Measurements from ENCODE around the gene RHOG.

Gene RHOG

DNA sequence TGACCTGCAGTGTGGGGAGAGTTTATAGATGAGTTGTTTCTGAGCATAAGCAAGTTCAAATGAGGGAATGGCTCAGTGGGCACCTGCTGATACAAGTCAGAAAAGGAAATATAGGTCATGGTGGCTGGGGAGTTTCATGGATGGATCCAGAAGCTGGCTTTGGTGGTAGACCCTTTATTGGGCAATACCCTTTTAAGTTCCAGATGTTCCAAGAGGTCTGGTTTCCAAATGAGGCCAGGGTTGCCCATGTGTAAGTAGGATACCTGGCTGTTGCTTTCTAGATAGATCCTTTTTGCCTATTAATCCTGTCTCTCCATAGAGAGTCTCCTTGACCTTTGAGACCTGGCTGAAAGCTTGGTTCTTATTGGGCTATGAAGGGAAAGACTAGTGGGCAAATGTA, 16.9 kb upstream of the RHOG start:
- DNase-seq = no peak

DNA sequence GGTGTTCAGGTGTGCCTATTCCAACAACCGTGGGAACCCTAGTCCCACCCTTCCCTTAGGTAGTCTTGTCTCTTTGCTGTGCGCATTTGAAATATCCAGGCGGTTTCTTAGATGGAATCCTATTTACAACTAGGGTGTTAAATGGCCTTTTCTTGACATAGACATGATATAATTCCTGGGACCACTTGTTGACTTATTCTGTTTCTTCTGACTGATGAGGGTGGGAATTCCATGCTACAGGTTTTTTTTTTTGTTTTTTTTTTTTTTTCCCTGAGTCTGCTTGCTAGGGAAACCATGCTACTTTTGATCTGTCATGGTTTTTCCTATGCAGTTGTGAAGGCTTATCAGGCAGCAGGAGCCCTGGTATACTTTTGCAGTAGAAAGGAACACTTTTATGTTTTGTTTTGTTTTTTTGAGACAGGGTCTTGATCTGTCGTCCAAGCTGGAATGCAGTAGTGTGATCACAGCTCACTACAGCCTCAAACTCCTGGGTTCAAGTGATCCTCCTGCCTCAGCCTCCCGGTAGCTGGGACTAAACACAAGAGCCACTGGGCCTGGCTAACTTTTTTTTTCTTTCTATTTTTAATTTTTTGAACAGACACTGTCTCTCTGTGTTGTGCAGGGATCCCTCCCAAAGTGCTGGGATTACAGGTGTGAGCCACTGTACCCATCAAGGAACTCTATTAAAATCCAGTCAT, 16.2 kb upstream of the RHOG start:
- no peak for DNase-seq

DNA sequence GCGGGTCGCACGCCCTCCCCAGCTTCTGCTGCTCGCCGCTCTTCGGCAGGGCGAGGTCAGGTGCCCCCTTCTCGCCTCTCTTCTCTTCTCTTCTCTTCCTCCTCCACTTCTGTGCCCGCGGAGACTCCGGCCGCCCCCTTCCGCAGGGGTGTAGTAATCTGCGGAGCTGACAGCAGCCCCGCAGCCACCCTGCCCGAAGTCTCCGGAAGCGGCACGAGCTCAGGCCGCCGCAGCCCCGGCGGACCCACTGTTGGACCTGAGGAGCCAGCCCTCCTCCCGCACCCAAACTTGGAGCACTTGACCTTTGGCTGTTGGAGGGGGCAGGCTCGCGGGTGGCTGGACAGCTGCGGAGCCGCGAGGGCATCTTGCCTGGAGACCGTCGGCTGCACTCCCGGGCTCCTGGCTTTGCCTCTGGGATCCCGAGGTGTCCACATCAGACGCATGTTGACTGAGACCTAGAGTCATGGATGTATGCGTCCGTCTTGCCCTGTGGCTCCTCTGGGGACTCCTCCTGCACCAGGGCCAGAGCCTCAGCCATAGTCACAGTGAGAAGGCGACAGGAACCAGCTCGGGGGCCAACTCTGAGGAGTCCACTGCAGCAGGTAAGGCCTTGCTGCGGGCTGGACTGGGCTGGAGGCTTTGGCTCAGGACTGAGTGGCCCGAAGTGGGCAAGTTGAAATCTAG, 15.2 kb upstream of the RHOG start:
- no peak for DNase-seq

DNA sequence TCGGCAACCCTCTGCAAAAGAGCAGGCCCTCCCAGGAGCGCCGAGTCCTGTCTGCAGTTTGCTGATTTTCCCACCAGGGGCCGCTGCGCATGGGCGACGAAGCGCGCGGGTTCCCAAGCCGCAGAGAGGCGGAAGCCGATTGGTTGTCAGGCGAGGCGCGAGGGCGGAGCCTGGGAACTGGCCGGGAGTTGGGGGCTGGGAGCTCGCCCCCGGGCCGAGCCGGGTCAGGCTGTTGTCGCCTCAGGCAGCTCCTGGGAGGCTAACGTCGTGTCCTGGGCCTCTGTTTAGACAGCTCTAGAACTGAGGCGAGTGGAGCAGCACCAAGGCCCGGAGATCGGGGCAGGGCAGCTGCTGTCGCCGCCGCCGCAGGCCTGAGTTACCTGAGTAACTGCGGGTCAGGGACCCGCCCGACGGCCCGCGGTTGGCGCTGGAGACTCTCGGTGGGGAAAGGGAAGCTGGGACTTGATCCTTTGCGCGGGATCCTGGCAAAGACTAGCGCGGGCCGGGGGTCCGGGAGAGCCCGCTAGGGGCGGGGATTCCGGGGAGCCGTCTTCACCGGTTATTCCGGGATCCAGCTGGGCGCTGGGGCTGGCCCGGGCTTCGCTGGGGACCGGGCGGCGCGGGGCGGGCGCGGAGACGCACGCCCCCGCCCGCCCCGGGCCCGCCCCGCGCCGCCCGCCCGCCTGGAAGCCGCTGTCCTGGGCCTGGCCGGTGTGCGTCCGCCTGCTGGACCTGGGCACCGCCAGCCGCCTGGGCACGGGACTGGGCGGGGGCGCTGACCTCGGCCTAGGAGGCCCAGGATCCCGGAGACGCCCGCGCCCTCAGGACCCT, 14.4 kb upstream of the RHOG start, which contains the start of gene STIM1:
Gene STIM1, plus strand, starts transcription at position 688 of the 831 bp plus-strand sequence. CDS start 607 bp downstream, outside the sequence.
- DNase-seq = peak; percentile 90

DNA sequence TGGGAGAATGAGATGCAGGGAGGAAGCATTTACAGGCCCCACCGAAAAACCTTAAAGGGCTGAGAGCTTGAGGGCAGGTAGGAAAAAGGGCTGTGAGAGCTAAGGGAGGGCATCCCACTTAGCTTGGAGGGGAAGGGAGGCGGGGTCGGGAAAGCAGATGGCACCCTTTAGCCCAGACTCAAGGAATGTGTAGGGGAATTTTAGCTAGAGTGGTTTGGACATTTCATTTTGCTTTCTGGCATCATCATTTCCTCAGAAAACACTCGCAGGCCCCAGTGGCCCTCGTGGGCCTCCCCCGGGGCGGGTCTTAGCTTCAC, 13.9 kb upstream of the RHOG start:
- no peak for DNase-seq

DNA sequence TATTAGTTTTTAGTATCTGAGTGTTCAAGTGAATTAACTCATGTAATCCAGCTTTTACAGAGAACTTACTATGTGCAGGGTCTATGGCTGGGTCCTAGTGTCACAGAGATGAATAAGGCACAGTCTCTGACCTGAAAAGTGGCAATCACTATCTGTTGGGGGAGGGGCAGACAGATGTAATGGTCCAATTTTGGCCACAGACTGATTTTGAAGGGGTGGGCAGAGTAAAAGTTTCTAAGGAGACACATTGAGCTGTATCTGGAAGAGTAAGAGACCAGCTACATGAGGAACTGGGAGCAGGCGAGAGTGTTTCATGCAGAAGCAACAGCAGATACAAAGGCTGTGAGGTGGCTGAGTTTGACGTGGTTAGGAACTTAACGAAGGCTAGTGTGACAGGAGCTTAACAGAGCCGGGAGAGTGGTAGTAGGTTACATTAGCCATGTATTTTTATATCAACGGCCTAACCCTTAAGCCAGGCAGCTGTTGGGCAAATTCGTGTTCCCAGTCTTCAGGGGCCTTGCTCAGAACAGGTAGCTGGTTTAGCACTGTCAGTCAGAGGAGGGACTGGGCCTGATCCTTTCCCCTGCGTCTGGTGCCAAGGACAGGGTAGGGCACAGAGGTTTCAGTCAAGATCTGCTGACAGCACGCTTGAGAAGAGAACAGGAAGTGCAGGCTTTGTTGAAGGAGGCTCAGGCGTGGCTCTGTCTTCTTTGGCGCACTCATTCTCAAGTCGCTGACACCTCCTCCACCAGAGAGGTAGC, 13.3 kb upstream of the RHOG start:
- no peak for DNase-seq

DNA sequence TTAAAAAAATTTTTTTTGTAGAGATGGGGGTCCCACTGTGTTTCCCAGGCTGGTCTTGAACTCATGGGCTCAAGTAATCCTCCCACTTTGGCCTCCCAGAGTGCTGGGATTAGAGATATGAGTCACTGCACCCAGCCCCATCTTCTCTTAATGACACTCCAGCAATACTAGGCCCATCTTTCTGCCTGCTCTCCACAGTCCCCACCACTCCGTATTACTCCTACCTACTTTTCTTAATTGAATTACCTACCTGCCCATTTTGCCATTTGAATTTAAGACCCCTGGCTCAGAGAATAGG, 12.7 kb upstream of the RHOG start:
- DNase-seq = no peak

DNA sequence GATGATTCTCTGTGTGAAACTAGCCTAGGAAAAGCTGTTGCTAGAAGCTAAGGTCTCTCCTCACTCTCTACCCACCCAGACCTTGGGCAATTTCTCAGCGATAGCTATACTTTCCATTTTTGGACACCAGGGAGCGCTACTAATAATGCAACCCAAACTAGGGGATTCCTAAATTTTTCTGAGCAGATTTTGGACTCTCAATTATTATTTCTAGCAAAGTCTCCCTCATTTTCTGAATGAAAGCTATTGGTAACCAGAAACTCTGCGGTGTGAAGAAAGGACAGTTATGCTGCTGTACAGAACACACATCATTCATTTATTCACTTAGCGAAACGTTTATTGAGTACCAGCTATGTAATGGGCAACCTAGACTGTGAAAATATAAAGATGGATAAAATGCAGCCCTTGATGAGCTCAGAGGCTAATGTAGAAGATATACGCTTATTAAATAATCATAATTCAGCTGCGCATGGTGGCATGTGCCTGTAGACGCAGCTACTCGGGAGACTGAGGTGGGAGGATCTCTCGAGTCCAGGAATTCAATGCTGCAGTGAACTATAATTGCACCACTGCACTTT, 8.6 kb upstream of the RHOG start:
- peak; percentile 40 for DNase-seq

DNA sequence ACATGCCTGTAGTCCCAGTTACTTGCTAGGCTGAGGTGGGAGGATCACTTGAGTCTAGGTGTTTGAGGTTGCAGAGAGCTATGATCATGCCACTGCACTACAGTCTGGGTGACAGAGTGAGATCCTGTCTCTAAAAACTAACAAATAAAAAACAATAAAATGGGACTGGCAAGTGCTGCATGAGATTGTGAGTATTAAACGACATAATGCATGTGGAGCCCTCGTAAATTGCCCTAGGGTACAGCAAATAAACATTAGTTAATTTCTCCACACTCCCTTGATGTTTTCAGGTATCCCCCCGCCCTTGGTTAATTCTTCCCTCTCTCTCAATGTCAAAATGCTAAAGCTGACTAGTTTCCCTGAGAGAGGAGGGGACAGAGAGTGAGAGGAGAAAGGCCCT, 4.9 kb upstream of the RHOG start:
- DNase-seq = no peak

DNA sequence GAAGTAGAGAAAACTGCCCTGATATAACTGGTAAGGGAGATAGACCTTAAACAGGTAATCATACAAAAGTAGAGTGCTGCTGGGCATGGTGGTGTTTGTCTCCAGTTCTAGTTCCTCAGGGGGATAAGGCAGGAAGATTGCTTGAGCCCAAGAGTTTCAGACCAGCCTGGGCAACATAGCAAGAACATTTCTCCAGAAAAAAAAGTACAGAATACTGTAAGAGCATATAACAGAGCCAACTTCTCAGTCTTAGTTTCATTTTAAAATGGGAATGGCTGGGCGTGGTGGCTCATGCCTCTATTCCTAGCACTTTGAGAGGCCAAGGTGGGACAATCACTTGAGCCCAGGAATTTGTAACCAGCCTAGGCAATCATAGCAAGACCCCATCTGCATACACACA, 4.5 kb upstream of the RHOG start:
- no peak for DNase-seq

DNA sequence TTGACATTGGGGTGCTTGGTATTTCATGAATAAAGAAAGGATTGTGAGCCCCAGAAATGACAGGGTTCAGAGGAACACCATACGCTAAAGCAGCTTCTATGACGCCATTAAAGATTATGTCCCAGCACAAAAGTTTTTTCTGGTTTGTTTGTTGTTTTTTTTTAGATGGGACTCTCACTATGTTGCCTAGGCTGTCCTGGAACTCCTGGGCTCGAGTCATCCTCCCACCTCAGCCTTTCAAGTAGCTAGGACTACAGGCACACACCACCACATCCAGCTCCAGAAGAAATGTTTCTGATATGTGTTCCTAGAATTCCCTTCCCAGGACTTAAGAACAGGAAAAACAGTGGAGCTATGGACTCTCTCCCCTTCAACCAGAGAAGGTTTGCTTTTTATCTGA, 2.6 kb upstream of the RHOG start:
- no peak for DNase-seq

DNA sequence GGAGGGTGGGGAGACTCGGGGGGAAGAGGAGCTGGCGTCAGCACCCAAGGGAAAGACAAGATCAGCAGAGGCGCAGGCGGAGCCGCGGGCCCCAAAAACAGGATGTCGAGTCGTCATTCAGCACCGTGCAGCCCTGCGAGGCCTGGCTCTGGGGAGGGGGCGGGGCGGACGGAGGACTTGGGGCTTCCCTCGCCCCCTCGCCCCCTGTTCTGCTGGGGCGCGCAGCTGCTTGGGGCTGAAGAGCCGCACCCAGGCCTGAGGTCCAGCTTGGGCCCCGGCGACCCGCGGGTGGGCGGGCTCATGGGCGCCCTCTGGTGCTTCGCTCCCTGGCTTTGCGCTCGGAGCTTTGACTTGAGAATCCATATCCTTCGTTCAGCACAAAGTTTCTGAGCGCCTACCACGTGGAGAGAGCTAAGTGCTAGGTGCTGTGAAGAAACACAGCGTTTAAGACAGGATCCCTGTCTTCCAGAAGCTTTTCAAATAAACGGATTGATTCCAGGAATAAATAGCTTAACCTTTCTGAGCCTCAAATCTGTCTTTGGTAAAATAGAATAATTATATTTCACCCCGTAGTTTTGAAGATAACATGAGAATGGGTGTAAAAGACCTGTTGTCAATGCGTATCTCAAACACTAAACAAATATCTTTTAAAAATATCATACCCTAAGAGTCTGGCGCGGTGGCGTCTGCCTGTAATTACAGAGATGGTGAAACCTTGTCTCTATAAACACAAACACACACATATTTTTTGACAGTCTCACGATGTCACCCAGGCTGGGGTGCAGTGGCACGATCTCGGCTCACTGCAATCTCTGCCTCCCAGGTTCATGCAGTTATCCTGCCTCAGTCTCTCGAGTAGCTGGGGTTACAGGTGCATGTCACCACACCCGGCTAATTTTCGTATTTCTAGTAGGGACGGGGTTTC, 929 bp upstream of the RHOG start:
- DNase-seq = peak; percentile 81

DNA sequence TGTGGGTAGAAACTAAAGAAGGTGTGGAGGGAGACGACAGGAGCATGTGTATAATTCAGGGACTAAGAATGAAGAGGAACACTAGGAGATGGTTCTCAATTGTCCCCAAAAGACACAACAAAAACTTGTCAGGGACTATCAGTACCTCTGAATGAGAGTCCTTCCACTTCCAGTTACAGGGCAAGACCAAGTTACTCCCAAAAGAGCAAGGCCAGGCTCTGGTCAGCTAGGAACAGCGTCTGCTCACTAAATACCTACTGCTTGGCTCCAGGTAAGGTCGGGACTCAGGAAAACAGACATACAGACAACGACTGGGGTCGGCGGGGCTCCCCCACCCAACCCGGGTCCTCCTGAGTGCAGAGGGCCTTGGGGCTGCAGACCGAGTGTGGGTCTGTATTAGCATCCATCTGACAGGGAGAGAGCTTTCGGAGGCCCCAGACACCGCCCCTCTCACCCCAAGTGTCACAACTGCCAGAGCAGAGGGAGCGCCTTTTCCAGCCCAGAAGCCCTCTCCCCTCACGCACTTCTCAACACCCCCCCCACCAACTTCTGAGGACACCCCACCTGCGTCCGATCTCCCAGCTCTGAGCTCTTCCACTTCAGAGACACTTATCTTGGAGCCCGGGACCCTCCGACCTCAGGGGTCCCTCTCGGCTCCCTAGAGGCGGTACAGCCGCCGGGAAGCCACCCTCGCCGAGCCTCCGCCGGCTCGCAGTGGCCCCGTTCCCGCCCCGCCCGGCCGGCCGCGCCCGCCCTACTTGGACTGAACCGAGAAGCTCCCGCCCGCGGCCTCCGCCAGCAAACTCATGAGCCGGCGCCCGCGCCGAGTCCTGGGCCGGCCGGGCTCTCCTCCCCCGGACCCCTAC, 522 bp downstream of the RHOG start:
- DNase-seq = no peak

DNA sequence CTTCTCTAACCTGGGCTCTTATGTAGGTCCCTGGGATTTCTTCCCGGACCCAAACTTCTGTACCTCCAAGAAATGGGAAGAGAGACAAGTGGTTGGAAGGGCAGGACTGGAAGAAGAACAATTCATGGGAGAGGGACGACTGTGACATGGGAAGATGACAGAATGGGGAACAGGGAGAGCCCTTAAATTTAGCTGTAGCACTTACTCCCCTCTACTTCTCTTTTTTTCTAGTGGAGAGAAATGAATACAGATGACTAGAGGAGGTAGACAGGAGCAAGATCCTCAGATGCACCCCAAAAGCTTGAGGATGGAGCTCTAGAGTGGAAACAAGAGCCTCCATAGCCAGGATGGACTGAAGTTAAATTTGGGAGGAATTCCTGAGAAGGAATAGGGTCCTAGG, 2.3 kb downstream of the RHOG start:
- DNase-seq = no peak

DNA sequence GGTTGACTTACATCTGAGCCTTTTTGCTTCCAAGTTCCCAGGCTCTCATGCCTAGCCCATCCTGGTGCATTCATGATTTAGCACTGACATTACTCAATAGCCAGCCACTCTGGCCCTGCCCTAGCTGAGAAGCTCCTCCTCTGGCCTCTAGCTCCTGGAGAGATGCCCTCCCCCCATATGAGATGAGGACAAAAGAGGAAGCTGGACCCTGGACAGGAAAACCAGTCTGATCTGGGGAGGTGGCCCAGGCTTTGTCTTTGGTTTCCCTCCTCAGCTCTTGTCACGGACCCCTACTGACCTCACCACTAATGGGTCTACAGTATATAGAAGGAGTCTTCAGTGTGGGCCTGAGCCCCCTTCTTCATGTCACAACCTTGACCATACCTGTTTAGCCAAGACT, 3.0 kb downstream of the RHOG start:
- peak; percentile 21 for DNase-seq

DNA sequence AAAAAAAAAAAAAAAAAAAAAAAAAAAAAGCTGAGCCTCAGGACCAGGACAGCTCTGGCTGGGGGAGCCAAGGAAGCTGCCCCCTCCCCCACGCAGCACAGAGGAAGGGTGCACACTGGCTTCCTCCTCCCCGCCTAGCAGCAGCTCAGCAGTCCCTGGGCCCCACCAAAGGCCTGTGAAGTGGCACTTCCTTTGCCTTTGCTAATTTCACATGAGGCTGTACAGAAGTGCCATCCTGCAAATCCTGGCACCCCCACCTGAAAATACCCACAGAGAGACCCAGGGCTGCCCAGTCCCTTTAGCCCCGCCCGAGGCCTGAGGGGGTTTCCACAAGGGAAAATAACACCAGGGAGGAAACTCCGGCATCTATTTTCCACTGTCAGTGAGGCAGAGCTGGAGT, 3.9 kb downstream of the RHOG start:
- no peak for DNase-seq

DNA sequence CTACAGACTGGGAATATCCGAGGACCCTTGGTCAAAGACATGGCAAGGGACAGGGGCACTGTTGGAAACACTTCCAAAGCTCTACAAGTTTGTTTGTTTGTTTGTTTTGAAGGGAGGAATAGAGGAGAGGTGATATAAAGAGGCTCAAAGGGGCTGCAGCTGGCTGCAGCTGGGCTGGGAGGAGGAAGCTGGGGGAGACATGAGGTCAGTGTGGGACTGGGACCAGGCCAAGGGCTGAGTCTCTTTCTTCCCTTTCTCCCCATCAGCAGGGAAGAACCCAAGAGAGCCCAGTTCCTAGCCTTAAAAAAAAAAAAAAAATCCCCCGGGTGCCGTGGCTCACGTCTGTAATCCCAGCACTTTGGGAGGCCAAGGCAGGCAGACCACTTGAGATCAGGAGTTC, 5.0 kb downstream of the RHOG start:
- no peak for DNase-seq

DNA sequence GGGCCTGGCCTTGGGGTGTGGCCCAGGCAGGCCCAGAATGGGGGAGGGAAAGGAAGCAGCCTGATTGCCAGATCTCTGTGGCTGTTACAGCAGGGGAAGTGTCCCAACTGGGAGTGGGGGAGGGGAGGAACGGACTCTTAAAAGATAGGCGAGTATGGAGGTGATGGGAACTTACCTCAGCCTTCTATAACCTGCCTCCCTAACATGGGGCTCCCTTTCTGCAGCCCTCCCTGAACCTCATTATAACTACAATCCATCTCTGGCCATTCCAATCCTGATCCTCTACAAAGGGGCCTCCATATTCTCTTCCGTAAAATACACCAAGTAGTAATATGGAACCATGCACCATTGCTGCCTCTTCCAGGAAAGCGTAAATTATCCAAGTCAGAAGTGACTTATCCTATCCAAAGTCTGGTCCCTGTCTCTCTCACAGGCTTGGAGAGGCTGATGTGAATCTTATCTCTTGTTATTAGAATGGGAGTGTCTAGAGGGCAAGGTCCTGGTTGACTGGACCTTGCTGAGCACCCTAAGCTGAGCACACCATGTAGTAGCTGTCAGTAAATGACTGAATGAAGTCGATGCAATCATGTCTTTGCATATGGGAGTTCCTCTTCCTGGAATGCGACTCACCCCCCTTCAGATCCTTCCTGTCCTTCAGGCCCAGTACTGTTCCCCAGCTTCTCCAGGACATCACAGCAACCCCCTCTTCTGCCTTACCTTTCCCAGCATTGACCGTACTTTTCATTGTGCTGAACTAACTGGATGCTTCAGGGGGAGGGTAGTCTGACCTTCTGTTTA, 5.9 kb downstream of the RHOG start:
- DNase-seq = peak; percentile 18

DNA sequence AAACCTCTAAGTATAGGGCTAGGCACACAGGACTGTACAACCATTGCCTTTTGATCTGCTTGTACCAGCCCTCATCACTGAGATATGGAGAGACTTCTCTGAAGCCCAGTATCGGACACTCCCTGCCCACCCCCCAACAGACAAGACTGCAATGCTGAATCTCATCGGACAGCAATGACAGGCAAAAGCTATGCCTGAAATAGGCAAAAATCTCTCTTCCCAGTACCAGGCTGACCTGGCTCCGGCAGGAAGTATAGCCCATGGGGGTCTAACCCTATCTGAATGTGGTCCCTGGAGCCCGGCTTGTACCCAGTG, 6.5 kb downstream of the RHOG start:
- no peak for DNase-seq

DNA sequence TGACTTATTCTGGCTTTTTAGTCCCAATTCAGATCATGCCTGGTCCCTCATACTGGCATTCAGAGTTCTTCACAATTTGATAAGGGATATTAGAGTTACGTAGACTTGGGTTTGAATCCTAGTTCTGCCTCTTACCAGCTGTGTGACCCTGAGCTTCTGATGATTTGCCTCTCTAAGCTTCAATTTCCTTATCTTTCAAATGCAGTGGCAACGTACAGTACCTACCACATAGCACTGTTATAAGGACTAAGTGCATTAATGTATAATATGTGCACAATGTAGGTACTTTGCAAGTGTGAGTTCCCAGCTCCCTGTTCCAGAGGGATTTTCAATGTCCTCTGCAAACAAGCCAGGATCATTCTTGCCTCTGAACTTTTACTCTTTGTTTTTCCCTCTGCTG, 7.3 kb downstream of the RHOG start:
- DNase-seq = no peak

All from fibroblast of skin of right quadriceps (primary cell).